IgD-negative memory B cell (primary cell): ENCODE results near the gene MED15. TPM values are rescaled to one million over a fixed set of nuclear protein-coding genes. Genes with fewer than 3 reads are reported as not detected.
A peak's percentile ranks its signal among the peaks of the same experiment; 100 is the strongest.
"Not testable (repeated sequence)": the region's sequence is repeated elsewhere in the genome, so short reads cannot be mapped to it uniquely, and the experiment has no call there.

ENCODE experiments used
- H3K27ac Mint-ChIP-seq, 3 donors: one replicate each; pipeline ENCODE4 v1.8.0; 2020 to 2022; ENCODE audit warnings: mild to moderate bottlenecking in 3 of 3, mixed read lengths in 3 of 3, moderate library complexity in 1 of 3
- H3K27me3 Mint-ChIP-seq: one replicate; pipeline ENCODE4 v1.8.0; 2021; ENCODE audit warnings: mixed read lengths
- H3K36me3 Mint-ChIP-seq: one replicate; pipeline ENCODE4 v1.8.0; 2020; ENCODE audit warnings: mild to moderate bottlenecking, mixed read lengths
- H3K4me1 Mint-ChIP-seq, 3 donors: one replicate each; pipeline ENCODE4 v1.8.0; 2020 to 2022; ENCODE audit warnings: mixed read lengths in 3 of 3, mild to moderate bottlenecking in 1 of 3
- H3K4me3 Mint-ChIP-seq, 4 donors: one replicate each; pipeline ENCODE4 v1.8.0; 2020 to 2022; ENCODE audit warnings: mild to moderate bottlenecking in 4 of 4, mixed read lengths in 4 of 4, moderate library complexity in 3 of 4
- H3K9me3 Mint-ChIP-seq, 3 donors: one replicate each; pipeline ENCODE4 v1.8.0; 2020 to 2021; ENCODE audit warnings: mixed read lengths in 3 of 3, mild to moderate bottlenecking in 1 of 3
- polyA plus RNA-seq: library from polyadenylated mRNA; unstranded; fragments of 300-500 nt; fragmentation: Illumina TruSeq; gene quantifications from one replicate; pipeline ENCODE4 v1.2.3, GENCODE V29; 2021

Gene MED15
- polyA plus RNA-seq, 1 donor from 2014 or later: 50.2 TPM

GRCh38 chr22:20494978-20495860 lies 12.2 kb upstream of the MED15 start, which contains the start of gene KLHL22:
Gene KLHL22 (minus strand): TSS chr22:20495795. CDS start chr22:20489211, 6,584 bp downstream.
- Mint-ChIP-seq H3K27ac (peak within 1 kb of the TSS; percentile 86 to 98 (median 90)), H3K4me1 (peaks cover 9 to 27% (median 25%) of the 10 kb centered on the region in 3 donors), H3K9me3 (no peaks in the 10 kb centered on the region), H3K27me3 (no peaks in the 10 kb centered on the region), H3K36me3 (peaks cover 2% of the 10 kb centered on the region), H3K4me3 (peak within 1 kb of the TSS; percentile 89 to 97 (median 93))

DNA sequence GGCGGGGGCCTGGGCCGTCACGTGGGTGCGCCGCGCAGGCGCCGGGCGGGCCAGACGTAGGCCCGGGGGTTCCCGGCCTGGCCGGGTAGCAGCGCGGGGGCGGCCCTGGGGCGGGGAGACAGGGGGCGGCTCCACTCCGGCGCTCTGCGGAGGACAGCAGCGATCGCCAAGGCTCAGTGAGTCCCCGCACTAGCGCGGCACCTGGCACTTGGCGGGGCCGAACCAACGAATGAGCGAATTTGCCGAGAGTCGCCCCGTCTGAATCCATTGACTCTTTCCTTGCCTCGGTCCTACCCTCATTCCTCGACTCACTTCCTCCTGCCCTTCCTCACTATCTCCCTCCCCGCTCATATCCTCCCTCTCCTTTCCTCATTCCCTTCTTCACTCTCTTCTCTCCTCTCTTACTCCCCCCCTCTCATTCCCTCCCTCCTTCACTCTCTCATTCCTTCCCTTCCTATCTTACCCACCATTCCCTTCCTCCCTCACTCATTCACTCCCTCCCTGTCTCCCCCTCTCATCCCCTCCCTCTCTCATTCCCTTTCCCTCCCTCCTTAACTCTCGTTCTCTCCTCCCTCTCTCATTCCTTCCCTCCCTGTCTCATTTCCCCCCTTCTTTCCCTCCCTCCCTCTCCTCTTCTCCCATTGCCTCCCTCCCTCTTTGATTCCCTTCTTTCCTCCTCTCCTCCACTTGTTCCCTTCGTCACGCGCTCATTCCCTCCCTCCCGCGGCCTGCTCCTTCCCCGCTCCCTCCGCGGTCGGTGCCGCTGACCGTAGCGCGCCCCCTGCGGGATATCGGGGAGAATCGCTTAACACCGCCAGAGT lies 11.3 kb upstream of the MED15 start:
- Mint-ChIP-seq H3K9me3 (no peaks in the 10 kb centered on the region), H3K4me1 (peaks cover 6 to 24% (median 21%) of the 10 kb centered on the region in 3 donors), H3K27ac (peak overlapping the region; percentile 78 to 98 (median 86)), H3K27me3 (no peaks in the 10 kb centered on the region), H3K4me3 (peak overlapping the region; percentile 86 to 97 (median 92)), H3K36me3 (peaks cover 4% of the 10 kb centered on the region)

DNA sequence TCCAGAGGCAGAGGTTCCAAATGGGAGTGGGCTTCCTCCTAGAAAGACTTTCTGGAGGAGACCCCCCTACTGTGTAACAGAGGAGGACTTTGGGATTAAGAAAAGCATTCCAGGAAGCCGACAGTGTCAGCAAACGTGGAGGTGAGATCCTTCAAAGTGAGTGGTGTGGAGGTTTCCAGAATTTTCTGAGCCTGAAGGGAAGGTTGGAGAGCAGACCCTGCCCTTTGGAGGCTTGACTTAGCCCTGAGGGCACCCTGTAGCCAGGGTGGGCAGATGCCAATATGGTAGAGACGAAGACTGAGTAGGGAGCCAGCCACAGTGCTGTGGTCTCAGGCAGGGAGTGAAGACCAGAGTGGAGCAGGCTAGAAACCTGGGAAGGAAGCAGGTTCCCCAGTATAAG lies 10.0 kb upstream of the MED15 start:
- H3K4me1 Mint-ChIP-seq: peaks cover under 1 to 15% (median 14%) of the 10 kb centered on the region in 3 donors
- peaks cover 4% of the 10 kb centered on the region for H3K36me3 Mint-ChIP-seq
- no peaks in the 10 kb centered on the region for H3K9me3 Mint-ChIP-seq
- H3K4me3 Mint-ChIP-seq: peak overlapping the region in 2 of 4 donors; percentile 12 to 50
- no peaks in the 10 kb centered on the region for H3K27me3 Mint-ChIP-seq
- peak overlapping the region in 1 of 3 donors; percentile 8 for H3K27ac Mint-ChIP-seq

GRCh38 chr22:20498913-20499312 lies 8.5 kb upstream of the MED15 start:
- peak overlapping the region in 1 of 3 donors; percentile 28 for H3K27ac Mint-ChIP-seq
- peak overlapping the region in 1 of 4 donors; percentile 48 for H3K4me3 Mint-ChIP-seq
- no peaks in the 10 kb centered on the region for H3K27me3 Mint-ChIP-seq
- peaks cover 4% of the 10 kb centered on the region for H3K36me3 Mint-ChIP-seq
- no peaks in the 10 kb centered on the region for H3K9me3 Mint-ChIP-seq
- H3K4me1 Mint-ChIP-seq: peaks cover 0 to 12% (median 8%) of the 10 kb centered on the region in 3 donors

GRCh38 chr22:20499769-20500168 lies 7.6 kb upstream of the MED15 start:
- Mint-ChIP-seq H3K4me1 (peaks cover 0 to 7% (median 3%) of the 10 kb centered on the region in 3 donors), H3K27ac (no peak overlapping the region), H3K36me3 (peaks cover 4% of the 10 kb centered on the region), H3K4me3 (no peak overlapping the region), H3K9me3 (no peaks in the 10 kb centered on the region), H3K27me3 (no peaks in the 10 kb centered on the region)

DNA sequence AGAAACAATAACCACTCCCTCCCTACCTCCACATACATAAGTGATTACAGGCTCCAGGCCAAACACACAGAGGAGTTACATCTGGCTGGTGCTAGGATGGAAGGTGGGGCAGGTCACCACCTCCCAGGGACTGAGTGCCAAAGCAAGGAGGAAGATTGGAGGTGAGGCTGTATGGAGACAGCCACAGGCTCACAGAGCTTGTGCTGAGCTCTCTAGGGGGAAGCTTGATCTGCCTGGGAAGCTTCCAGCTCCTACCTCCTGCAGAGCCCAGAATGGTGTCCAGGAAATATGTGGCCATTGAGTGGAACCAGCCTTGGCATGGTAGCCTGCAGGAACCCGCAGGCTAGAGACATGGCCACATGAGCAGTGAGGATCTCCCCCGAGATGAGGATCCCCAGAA lies 3.6 kb upstream of the MED15 start:
- no peaks in the 10 kb centered on the region for H3K27me3 Mint-ChIP-seq
- H3K36me3 Mint-ChIP-seq: peaks cover 4% of the 10 kb centered on the region
- no peaks in the 10 kb centered on the region for H3K9me3 Mint-ChIP-seq
- H3K4me3 Mint-ChIP-seq: no peak overlapping the region
- peaks cover 13 to 15% (median 14%) of the 10 kb centered on the region in 3 donors for H3K4me1 Mint-ChIP-seq
- no peak overlapping the region for H3K27ac Mint-ChIP-seq

GRCh38 chr22:20504293-20504922 lies 3.0 kb upstream of the MED15 start:
- H3K27ac Mint-ChIP-seq, H3K9me3 Mint-ChIP-seq, H3K27me3 Mint-ChIP-seq, H3K36me3 Mint-ChIP-seq: not testable (repeated sequence)
- Mint-ChIP-seq H3K4me1 (peaks cover 19 to 21% (median 20%) of the 10 kb centered on the region in 3 donors), H3K4me3 (peak overlapping the region in 1 of 4 donors; percentile 63)

DNA sequence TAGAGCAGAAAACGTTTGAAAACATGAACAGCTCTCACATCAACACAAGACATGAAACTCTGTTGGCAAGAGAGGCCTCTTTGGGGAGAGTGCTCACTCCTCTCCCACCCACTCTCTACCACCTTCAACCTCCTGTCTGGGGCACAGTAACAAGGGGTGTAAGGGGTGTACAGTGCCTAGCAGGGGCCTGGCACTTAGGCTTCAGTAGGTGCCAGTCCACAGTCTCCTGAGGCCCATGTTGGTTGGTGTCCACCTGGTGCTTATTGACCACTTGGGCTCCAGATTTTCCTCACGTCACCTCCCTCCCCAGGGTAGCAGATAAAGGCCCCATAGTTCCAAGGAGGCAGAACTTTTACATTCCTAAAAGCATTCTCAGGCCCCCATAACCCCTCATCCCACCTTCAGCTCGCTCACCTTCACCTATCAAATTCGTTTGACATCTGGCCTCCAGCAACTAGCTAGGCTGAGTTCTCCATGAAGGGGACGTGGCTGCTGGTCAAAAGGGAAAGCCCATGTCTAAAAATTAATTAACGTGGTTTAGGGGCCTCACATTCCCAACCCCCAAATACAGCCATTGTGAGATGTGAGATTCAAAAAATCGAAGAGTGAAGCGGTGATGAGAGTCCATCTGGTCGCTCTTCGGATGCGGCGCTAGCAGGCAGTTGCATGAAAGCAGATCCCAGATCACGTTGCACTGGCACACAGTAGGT lies 712 bp upstream of the MED15 start:
- Mint-ChIP-seq H3K9me3 (no peaks in the 10 kb centered on the region), H3K4me1 (peaks cover 25 to 37% (median 34%) of the 10 kb centered on the region in 3 donors), H3K27ac (peak overlapping the region; percentile 69 to 96 (median 94)), H3K36me3 (no peaks in the 10 kb centered on the region), H3K4me3 (peak overlapping the region; percentile 92 to 98 (median 96)), H3K27me3 (no peaks in the 10 kb centered on the region)

- not testable (repeated sequence) for H3K27me3 Mint-ChIP-seq, H3K36me3 Mint-ChIP-seq, H3K9me3 Mint-ChIP-seq
- peaks cover 30 to 43% (median 40%) of the 10 kb centered on the region in 3 donors for H3K4me1 Mint-ChIP-seq
- H3K4me3 Mint-ChIP-seq: peak overlapping the region; percentile 92 to 98 (median 96)
- H3K27ac Mint-ChIP-seq: peak overlapping the region; percentile 92 to 96 (median 94)
Measured at GRCh38 chr22:20508067-20508755, 801 bp downstream of the MED15 start.

GRCh38 chr22:20508815-20509271 lies 1.4 kb downstream of the MED15 start:
- Mint-ChIP-seq H3K9me3 (no peaks in the 10 kb centered on the region), H3K4me3 (peak overlapping the region; percentile 92 to 98 (median 96)), H3K36me3 (peaks cover 1% of the 10 kb centered on the region), H3K4me1 (peaks cover 30 to 44% (median 41%) of the 10 kb centered on the region in 3 donors), H3K27ac (peak overlapping the region; percentile 92 to 94 (median 93)), H3K27me3 (no peaks in the 10 kb centered on the region)

DNA sequence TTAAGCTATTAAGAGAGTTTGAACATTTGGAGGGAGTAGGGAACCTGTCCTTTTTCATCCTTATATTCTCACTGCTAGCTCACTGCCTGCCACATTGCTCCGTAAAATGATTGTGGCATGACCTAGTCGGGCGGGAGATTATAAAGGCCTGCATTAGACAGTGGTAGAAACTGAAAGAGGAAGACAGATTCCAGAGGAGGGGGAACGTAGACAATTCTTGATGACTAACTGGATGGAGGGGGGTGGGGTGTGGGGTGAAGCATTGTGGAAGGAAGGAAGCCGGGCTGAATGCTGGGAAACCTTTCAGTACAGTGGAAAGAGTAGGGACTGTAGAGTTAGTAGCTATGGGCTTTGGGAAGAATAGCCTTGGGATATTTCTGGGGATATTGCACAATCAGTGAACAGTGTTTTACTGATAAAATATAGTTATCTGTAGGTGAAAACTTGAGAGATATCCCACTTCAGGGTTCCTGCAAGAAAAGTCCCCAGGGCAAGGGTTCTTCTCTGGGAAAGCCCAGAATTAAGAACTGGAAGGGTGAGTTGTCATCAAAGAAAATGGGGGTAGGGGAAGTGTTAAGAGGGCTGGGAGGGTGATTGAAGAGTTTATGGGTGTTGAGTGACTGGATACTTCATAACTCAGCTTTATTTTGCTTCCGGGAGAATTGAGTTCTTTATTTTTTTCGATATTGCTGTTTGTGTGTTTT lies 2.1 kb downstream of the MED15 start:
- Mint-ChIP-seq H3K36me3 (peaks cover 3% of the 10 kb centered on the region), H3K27me3 (no peaks in the 10 kb centered on the region)

DNA sequence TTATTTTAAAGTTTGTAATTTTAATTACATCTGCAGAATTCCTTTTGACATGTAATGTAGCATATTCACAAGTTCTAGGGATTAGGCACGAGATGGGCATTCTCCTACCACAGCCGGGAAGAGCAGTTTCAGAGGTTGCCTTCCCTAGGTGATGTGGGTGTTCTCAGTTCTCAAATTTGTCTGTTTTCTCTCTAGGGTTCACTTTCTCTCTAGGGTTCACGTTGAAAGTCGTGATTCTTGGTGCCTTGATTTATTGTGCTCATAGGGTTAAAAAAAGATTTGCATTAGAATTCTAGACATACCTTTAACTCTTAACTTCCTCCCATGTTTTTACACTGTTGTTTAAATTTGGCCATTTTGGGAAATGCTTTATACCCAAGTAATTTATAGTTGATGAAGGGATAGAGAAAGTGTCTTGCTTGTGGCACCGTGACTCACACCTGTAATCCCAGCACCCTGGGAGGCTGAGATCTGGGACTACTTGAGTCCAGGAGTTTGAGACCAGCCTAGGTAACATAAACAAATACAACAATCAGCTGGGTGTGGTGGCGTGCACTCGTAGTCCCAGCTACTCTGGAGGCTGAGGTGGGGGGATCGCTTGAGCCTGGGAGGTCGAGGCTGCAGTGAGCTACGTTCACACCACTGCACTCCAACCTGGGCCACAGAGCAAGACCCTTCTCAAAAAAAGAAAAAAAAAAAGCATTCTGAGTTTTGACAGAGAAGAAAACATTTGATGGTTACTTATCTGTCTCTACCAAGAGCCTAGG lies 3.6 kb downstream of the MED15 start:
- peak overlapping the region in 2 of 3 donors; percentile 39 to 65 for H3K27ac Mint-ChIP-seq
- H3K9me3 Mint-ChIP-seq: no peaks in the 10 kb centered on the region
- peaks cover 3% of the 10 kb centered on the region for H3K36me3 Mint-ChIP-seq
- H3K27me3 Mint-ChIP-seq: no peaks in the 10 kb centered on the region
- peak overlapping the region in 3 of 4 donors; percentile 61 to 72 (median 65) for H3K4me3 Mint-ChIP-seq
- peaks cover 30 to 50% (median 47%) of the 10 kb centered on the region in 3 donors for H3K4me1 Mint-ChIP-seq

More for the DNA sequence above, 2.1 kb downstream of the MED15 start:
- Mint-ChIP-seq H3K27ac (peak overlapping the region; percentile 92 to 94 (median 93)), H3K4me3 (peak overlapping the region; percentile 92 to 98 (median 96)), H3K4me1 (peaks cover 30 to 47% (median 46%) of the 10 kb centered on the region in 3 donors), H3K9me3 (no peaks in the 10 kb centered on the region)
